Measurements from ENCODE around the gene PPP1R9B.

Gene PPP1R9B

GRCh38 chr17:50105811-50106210 lies 44.7 kb downstream of the PPP1R9B start:
- DNase-seq: no peak

GRCh38 chr17:50103941-50104340 lies 46.5 kb downstream of the PPP1R9B start:
- DNase-seq: peak in 1 of 14 donors; percentile 91

- no peak for DNase-seq
Measured at GRCh38 chr17:50103252-50103651, 47.2 kb downstream of the PPP1R9B start.

GRCh38 chr17:50102164-50102991 lies 48.1 kb downstream of the PPP1R9B start:
- DNase-seq: peak in 10 of 14 donors; percentile 15 to 71 (median 32)

- DNase-seq: no peak
Measured at GRCh38 chr17:50101346-50102163, 48.9 kb downstream of the PPP1R9B start.

GRCh38 chr17:50100921-50101345 lies 49.5 kb downstream of the PPP1R9B start:
- peak in 1 of 14 donors; percentile 70 for DNase-seq

GRCh38 chr17:50100480-50100883 lies 50.0 kb downstream of the PPP1R9B start:
- no peak for DNase-seq

- DNase-seq: peak in 2 of 14 donors; percentile 20 to 93
Measured at GRCh38 chr17:50099003-50099402, 51.5 kb downstream of the PPP1R9B start.

GRCh38 chr17:50098583-50098982 lies 51.9 kb downstream of the PPP1R9B start:
- DNase-seq: no peak

- DNase-seq: no peak
Measured at GRCh38 chr17:50097926-50098325, 52.6 kb downstream of the PPP1R9B start.

- DNase-seq: no peak
Measured at GRCh38 chr17:50097455-50097854, 53.0 kb downstream of the PPP1R9B start.

GRCh38 chr17:50096758-50097157 lies 53.7 kb downstream of the PPP1R9B start:
- DNase-seq: no peak

- peak in 2 of 14 donors; percentile 24 to 49 for DNase-seq
Measured at GRCh38 chr17:50096092-50096491, 54.4 kb downstream of the PPP1R9B start.

GRCh38 chr17:50095626-50096037 lies 54.8 kb downstream of the PPP1R9B start:
- peak in 4 of 14 donors; percentile 49 to 60 (median 51) for DNase-seq

GRCh38 chr17:50094753-50095619 lies 55.5 kb downstream of the PPP1R9B start, which contains the start of gene PDK2:
Gene PDK2 (plus strand): TSS chr17:50095351. CDS start chr17:50095436, 85 bp downstream.
- DNase-seq: peak; percentile 74 to 97 (median 92)

GRCh38 chr17:50094243-50094752 lies 56.2 kb downstream of the PPP1R9B start:
- DNase-seq: peak; percentile 44 to 90 (median 82)

- no peak for DNase-seq
Measured at GRCh38 chr17:50093807-50094206, 56.7 kb downstream of the PPP1R9B start.

- no peak for DNase-seq
Measured at GRCh38 chr17:50093246-50093645, 57.2 kb downstream of the PPP1R9B start.

GRCh38 chr17:50091918-50092285 lies 58.6 kb downstream of the PPP1R9B start:
- no peak for DNase-seq

GRCh38 chr17:50090971-50091917 lies 59.2 kb downstream of the PPP1R9B start:
- DNase-seq: no peak

- no peak for DNase-seq
Measured at GRCh38 chr17:50090071-50090470, 60.4 kb downstream of the PPP1R9B start.
